GM12865 (cell line): ENCODE results near the gene PALLD.

ENCODE experiments used
- DNase-seq: peaks from one replicate; pipeline ENCODE4 v3.0.0; 2010; ENCODE audit warnings: low read depth
- H3K4me3 ChIP-seq: 2 replicates; pipeline ENCODE4 v1.5.1; 2011; ENCODE audit warnings: mild to moderate bottlenecking, low read depth, low read length, control low read depth
- CTCF ChIP-seq: IDR thresholded peaks from 2 replicates; pipeline ENCODE4 v1.5.1; 2011; ENCODE audit warnings: low read length, control low read depth, low read depth, inconsistent platforms; ENCODE audit not compliant: insufficient read depth; ENCODE audit errors: missing control alignments

PALLD gene

GRCh38 chr4:168633496-168633895, 136.6 kb downstream of the PALLD start:
- no peak for TF ChIP-seq CTCF
- DNase-seq: no peak
- H3K4me3 ChIP-seq: no peak overlapping the region

GRCh38 chr4:168634276-168634802, 137.5 kb downstream of the PALLD start:
- no peak overlapping the region for H3K4me3 ChIP-seq
- DNase-seq: no peak
- TF ChIP-seq CTCF: no peak

GRCh38 chr4:168636040-168636439, 139.2 kb downstream of the PALLD start:
- no peak for TF ChIP-seq CTCF
- no peak overlapping the region for H3K4me3 ChIP-seq
- DNase-seq: no peak

- no peak for TF ChIP-seq CTCF
- H3K4me3 ChIP-seq: no peak overlapping the region
- DNase-seq: no peak
These were observed 139.8 kb downstream of the PALLD start for GRCh38 chr4:168636506-168637196.

GRCh38 chr4:168637872-168638756, 141.3 kb downstream of the PALLD start:
- DNase-seq: no peak
- no peak overlapping the region for H3K4me3 ChIP-seq
- TF ChIP-seq CTCF: no peak

GRCh38 chr4:168639914-168640313, 143.1 kb downstream of the PALLD start:
- DNase-seq: no peak
- TF ChIP-seq CTCF: no peak
- no peak overlapping the region for H3K4me3 ChIP-seq

- TF ChIP-seq CTCF: no peak
- H3K4me3 ChIP-seq: no peak overlapping the region
- DNase-seq: no peak
These were observed 144.9 kb downstream of the PALLD start for GRCh38 chr4:168641811-168642140.
